ENCODE results near the gene ACTL9. TPM values are rescaled to one million over a fixed set of nuclear protein-coding genes. Genes with fewer than 3 reads are reported as not detected.
"Not testable (repeated sequence)": the region's sequence is repeated elsewhere in the genome, so short reads cannot be mapped to it uniquely, and the experiment has no call there.

Gene ACTL9, protein sequence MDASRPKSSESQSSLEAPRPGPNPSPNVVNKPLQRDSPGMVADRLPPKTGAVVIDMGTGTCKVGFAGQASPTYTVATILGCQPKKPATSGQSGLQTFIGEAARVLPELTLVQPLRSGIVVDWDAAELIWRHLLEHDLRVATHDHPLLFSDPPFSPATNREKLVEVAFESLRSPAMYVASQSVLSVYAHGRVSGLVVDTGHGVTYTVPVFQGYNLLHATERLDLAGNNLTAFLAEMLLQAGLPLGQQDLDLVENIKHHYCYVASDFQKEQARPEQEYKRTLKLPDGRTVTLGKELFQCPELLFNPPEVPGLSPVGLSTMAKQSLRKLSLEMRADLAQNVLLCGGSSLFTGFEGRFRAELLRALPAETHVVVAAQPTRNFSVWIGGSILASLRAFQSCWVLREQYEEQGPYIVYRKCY
- not detected for polyA plus RNA-seq (ENCODE audit: insufficient read length)

DNA sequence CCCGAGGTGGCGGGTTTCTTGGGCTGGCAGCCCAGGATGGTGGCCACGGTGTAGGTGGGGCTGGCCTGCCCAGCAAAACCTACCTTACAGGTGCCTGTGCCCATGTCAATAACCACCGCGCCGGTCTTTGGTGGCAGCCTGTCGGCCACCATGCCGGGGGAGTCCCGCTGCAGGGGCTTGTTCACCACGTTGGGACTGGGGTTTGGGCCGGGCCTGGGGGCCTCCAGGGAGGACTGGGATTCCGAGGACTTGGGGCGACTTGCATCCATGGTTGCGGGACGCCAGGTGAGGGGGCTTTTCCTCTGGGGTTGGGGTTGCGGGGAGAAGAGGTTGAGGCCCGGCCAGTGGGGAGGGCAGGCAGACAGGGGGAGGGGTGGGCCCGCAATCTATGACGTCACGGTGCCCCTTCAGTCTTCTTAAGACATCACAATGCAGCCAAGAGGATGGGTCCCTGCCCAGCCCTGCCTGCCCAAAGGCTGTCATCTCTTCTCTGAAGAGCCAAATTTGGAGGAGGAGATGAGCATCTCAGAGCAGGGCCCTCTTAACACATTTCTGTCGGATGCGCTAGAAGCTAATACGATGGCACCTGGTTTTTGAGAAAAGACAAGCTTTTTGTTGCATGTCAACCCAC, at the start of gene ACTL9:
Gene ACTL9, minus strand, starts transcription at position 363 of the 631 bp plus-strand sequence. Its CDS starts 94 bp downstream, at position 269.
- DNase-seq: no peak

DNA sequence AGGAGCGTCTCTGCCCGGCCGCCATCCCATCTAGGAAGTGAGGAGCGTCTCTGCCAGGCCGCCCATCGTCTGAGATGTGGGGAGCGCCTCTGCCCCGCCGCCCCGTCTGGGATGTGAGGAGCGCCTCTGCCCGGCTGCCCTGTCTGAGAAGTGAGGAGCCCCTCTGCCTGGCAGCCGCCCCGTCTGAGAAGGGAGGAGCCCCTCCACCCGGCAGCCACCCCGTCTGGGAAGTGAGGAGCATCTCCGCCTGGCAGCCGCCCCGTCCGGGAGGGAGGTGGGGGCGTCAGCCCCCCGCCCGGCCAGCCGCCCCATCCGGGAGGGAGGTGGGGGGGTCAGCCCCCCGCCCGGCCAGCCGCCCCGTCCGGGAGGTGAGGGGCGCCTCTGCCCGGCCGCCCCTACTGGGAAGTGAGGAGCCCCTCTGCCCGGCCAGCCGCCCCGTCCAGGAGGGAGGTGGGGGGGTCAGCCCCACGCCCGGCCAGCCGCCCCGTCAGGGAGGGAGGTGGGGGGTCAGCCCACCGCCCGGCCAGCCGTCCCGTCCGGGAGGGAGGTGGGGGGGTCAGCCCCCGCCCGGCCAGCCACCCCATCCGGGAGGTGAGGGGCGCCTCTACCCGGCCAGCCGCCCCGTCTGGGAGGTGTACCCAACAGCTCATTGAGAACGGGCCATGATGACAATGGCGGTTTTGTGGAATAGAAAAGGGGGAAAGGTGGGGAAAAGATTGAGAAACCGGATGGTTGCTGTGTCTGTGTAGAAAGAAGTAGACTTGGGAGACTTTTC, 40.9 kb upstream of the ACTL9 start:
- DNase-seq: not testable (repeated sequence)

DNA sequence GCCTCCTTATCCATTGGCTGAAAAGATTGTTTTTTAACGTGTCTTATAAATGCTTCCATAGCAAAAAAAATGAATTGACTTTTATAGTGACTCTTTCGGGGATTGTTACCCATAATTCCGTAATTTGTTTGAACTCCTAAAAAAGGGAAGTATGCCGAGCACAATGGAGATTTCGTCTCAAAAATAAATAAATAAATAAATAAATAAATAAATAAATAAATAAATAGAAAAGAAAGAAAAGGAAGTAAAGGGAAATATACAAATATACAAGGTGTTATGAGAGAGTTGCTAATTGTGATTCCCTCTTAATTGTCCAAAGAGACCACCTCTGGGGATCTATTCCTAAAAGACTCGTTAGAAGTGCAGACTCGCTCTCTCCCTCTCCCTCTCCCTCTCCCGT, 39.8 kb upstream of the ACTL9 start:
- no peak for DNase-seq

GRCh38 chr19:8731428-8732169, 33.0 kb upstream of the ACTL9 start:
- no peak for DNase-seq

DNA sequence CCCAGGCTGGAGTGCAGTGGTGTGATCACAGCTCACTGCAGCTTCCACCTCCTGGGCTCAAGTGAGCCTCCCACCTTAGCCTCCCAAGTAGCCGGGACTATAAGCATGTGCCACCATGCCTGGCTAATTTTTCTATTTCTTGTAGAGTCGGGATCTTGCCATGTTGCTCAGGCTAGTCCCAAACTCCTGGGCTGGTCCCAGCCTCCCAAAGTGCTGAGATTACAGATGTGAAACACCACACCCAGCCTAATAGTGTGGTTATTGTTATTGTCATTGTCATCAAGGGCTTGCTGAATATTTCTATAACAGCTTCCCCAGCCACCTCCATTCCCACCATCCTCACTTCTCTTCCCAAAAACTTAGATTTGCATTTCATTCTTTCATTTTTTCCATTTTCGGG, 25.7 kb upstream of the ACTL9 start:
- DNase-seq: no peak

DNA sequence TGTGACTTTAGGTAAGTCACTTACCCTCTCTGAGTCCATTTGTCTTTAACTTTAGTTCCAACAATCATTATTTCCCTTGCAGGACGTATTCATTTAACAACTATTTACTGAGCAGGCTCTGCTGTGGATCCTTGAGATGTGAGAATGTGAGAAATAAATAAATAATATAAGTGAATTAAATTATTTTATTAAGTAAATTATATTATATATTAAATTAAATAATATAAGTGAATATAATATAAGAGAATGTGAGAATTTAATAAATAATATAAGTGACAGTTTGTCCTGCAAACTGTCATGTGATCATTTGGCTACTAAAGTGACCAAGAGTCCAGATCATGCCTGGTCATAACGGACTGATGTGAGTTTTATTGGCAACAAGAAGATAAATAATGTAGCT, 23.4 kb upstream of the ACTL9 start:
- DNase-seq: no peak

GRCh38 chr19:8721334-8721733, 22.7 kb upstream of the ACTL9 start, which contains the start of gene OR2Z1:
TSS of gene OR2Z1 (plus strand) at chr19:8721634. CDS start at chr19:8731029, 9,395 bp downstream.
- DNase-seq: no peak

- not testable (repeated sequence) for DNase-seq
Measured at GRCh38 chr19:8710337-8710736, 11.7 kb upstream of the ACTL9 start.

GRCh38 chr19:8705742-8706141, 7.1 kb upstream of the ACTL9 start:
- DNase-seq: no peak

DNA sequence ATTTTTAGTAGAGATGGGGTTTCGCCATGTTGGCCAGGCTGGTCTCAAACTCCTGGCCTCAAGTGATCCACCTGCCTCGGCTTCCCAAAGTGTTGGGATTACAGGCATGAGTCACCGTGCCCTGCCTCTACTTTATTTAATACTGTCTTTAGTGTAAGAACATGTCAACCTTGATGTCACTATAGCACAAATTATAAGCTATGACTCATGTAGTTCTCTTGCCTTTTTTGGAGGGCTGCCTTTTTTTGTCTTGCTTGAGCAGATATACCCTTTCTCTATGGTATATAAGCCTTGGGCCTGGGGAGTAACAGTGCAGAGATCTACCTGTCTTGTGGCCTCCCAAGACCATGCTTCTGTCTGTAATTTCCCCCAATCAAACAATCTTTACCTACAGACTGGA, 6.7 kb upstream of the ACTL9 start:
- not testable (repeated sequence) for DNase-seq

- DNase-seq: no peak
Measured at GRCh38 chr19:8703223-8703622, 4.6 kb upstream of the ACTL9 start.

- no peak for DNase-seq
Measured at GRCh38 chr19:8702350-8702749, 3.8 kb upstream of the ACTL9 start.

GRCh38 chr19:8700956-8701355, 2.4 kb upstream of the ACTL9 start:
- no peak for DNase-seq

DNA sequence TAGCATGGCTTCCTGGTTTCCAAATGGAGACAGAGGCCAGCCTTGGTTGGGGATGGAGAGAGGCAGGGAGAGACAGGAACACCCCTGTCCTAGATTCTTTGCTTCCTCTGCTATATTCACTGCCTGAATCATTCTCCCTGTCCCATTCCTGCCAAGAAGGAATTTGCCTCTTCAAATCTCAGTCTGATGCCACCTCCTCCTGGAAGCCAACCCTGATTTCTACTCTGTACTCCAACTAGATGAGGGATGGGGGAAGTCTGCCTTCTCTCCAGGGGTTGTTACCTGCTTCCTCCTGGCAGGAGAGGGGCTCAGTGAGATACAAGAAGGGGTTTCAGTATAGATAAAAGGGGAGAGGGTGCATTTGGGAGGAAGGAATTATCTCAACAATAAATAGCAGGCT, 1.3 kb upstream of the ACTL9 start:
- no peak for DNase-seq

DNA sequence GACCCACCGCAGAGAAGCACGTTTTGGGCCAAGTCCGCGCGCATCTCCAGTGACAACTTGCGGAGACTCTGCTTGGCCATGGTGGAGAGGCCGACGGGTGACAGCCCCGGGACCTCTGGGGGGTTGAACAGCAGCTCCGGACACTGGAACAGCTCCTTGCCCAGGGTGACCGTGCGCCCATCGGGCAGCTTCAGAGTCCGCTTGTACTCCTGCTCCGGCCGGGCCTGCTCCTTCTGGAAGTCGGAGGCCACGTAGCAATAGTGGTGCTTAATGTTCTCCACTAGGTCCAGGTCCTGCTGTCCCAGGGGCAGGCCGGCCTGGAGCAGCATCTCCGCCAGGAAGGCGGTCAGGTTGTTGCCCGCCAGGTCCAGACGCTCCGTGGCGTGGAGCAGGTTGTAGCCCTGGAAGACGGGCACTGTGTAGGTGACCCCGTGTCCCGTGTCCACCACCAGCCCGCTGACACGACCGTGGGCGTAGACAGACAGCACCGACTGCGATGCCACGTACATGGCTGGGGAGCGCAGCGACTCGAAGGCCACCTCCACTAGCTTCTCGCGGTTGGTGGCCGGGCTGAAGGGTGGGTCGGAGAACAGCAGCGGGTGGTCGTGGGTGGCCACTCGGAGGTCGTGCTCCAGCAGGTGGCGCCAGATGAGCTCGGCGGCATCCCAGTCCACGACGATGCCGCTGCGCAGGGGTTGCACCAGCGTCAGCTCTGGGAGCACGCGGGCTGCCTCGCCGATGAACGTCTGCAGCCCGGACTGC, 743 bp downstream of the ACTL9 start:
- no peak for DNase-seq

- no peak for DNase-seq
Measured at GRCh38 chr19:8696993-8697392, 1.6 kb downstream of the ACTL9 start.

GRCh38 chr19:8695911-8696310, 2.7 kb downstream of the ACTL9 start:
- no peak for DNase-seq

GRCh38 chr19:8695501-8695900, 3.1 kb downstream of the ACTL9 start:
- no peak for DNase-seq

DNA sequence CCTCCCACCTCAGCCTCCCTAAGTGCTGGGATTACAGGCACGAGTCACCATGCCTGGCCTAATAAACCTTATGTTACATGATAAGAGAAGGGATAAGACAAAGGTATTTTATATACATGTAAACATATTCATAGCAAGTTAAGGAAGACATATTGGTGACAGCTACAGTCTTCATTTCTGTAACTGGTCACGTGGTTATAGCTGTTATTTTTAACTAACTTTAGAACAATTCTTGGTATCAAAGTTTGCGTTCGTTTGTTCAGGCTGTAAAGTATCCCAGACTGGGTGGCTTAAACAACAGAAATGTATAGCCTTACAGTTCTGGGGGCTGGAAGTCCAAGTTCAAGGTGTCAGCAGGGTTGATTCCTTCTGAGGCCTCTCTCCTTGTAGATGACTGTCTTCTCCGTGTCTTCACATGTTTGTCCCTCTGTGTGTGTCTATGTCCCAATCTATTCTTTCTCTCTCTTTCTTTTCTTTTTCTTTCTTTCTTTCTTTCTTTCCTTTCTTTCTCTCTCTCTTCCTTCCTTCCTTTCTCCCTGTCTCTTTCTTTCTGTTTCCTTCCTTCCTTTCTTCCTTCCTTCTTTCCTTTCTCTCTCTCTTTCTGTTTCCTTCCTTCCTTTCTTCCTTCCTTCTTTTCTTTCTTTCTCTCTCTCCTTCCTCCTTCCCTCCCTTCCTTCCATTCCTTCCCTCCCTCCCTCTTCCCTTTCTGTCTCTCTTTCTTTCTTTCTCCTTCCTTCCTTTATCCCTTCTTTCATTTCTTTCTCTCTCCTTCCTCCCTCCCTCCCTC, 7.6 kb downstream of the ACTL9 start:
- no peak for DNase-seq

DNA sequence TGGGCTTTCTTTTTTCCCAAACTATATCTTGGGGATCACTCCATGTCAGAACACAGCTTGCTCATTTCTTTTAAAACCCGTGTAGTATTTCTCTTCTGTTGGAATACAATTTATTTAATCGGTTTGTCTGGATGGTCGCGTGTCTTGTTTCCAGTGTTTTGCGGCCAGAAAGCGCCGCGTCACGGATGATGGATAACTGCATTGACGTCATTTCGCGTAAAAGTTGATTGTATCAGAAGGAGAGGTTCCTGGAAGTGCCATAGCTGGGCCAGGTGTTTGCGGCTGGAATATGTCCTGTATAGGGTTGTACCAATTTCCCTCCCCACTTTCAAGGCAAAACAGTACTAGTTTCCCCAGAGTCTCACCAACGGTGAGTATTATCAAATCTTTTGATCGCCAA, 9.7 kb downstream of the ACTL9 start:
- no peak for DNase-seq

GRCh38 chr19:8686549-8686948, 12.0 kb downstream of the ACTL9 start:
- DNase-seq: no peak
